Activated CD8-positive, alpha-beta memory T cell treated with anti-CD3 and anti-CD28 coated beads for 48 hours (primary cell): ENCODE data around the gene SNRPA.
"Not testable (repeated sequence)": the region's sequence is repeated elsewhere in the genome, so short reads cannot be mapped to it uniquely, and the experiment has no call there.

Experiments
- DNase-seq, 3 experiments: peaks; one replicate each; pipeline ENCODE4 v3.0.0-alpha.2; 2020; ENCODE audit warnings: low read depth in 2 of 3, low spot score in 2 of 3

Gene SNRPA

GRCh38 chr19:40811478-40812341 lies 60.7 kb downstream of the SNRPA start:
- no peak for DNase-seq

- not testable (repeated sequence) for DNase-seq
Measured at GRCh38 chr19:40812571-40812970, 61.6 kb downstream of the SNRPA start.

- DNase-seq: no peak
Measured at GRCh38 chr19:40813182-40813581, 62.2 kb downstream of the SNRPA start.
